Astrocyte (in vitro differentiated cells and primary cell): ENCODE measurements around the gene NBPF3. TPM values are rescaled to one million over a fixed set of nuclear protein-coding genes. Genes with fewer than 3 reads are reported as not detected.
"Not testable (repeated sequence)": the region's sequence is repeated elsewhere in the genome, so short reads cannot be mapped to it uniquely, and the experiment has no call there.

Source experiments
- DNase-seq: peaks from one replicate; pipeline ENCODE4 v3.0.0-alpha.2; 2010; ENCODE audit warnings: low read depth
- FAIRE-seq: peaks from 2 replicates; lab custom pipeline; 2011; peaks lifted over from hg19 to GRCh38; lab: Jason Lieb, UNC
- H2AFZ ChIP-seq: 2 replicates; pipeline ENCODE4 v1.6.0; 2012; ENCODE audit warnings: low read depth, low read length, inconsistent platforms
- H3K27ac ChIP-seq: 2 replicates; pipeline ENCODE4 v1.5.1; 2011; ENCODE audit warnings: low read depth, low read length, inconsistent platforms
- H3K27me3 ChIP-seq: 2 replicates; pipeline ENCODE4 v1.6.0; 2011; ENCODE audit warnings: low read length, inconsistent platforms; ENCODE audit not compliant: insufficient read depth
- H3K36me3 ChIP-seq: 2 replicates; pipeline ENCODE4 v1.5.1; 2011; ENCODE audit warnings: low read length, inconsistent platforms; ENCODE audit not compliant: insufficient read depth
- H3K4me1 ChIP-seq: 2 replicates; pipeline ENCODE4 v1.5.1; 2011; ENCODE audit warnings: low read length, inconsistent platforms; ENCODE audit not compliant: insufficient read depth
- H3K4me2 ChIP-seq: 2 replicates; pipeline ENCODE4 v1.6.0; 2012; ENCODE audit warnings: low read length, inconsistent platforms
- H3K4me3 ChIP-seq: 2 replicates; pipeline ENCODE4 v1.5.1; 2011; ENCODE audit warnings: low read depth, mild to moderate bottlenecking, low read length, inconsistent platforms; ENCODE audit not compliant: insufficient read depth
- H3K79me2 ChIP-seq: 2 replicates; pipeline ENCODE4 v1.6.0; 2012; ENCODE audit warnings: mild to moderate bottlenecking, low read length, inconsistent platforms; ENCODE audit not compliant: insufficient read depth
- H3K9ac ChIP-seq: 2 replicates; pipeline ENCODE4 v1.6.0; 2012; ENCODE audit warnings: mild to moderate bottlenecking, low read length, inconsistent platforms
- H3K9me3 ChIP-seq: 2 replicates; pipeline ENCODE4 v1.5.1; 2012; ENCODE audit warnings: low read depth, mild to moderate bottlenecking, low read length, inconsistent platforms; ENCODE audit not compliant: insufficient read depth
- H4K20me1 ChIP-seq: 2 replicates; pipeline ENCODE4 v1.6.0; 2012; ENCODE audit warnings: low read length, inconsistent platforms; ENCODE audit not compliant: insufficient read depth
- H3K27ac Mint-ChIP-seq: one replicate; pipeline ENCODE4 v1.8.0; 2021; ENCODE audit warnings: mild to moderate bottlenecking, mixed read lengths; ENCODE audit not compliant: unreplicated experiment
- H3K27me3 Mint-ChIP-seq: one replicate; pipeline ENCODE4 v1.8.0; 2021; ENCODE audit warnings: low read depth, mixed read lengths; ENCODE audit not compliant: unreplicated experiment
- H3K36me3 Mint-ChIP-seq: one replicate; pipeline ENCODE4 v1.8.0; 2021; ENCODE audit warnings: low read depth, mixed read lengths; ENCODE audit not compliant: unreplicated experiment
- H3K4me1 Mint-ChIP-seq: one replicate; pipeline ENCODE4 v1.8.0; 2021; ENCODE audit warnings: low read depth, mixed read lengths; ENCODE audit not compliant: unreplicated experiment
- H3K4me3 Mint-ChIP-seq: one replicate; pipeline ENCODE4 v1.8.0; 2021; ENCODE audit warnings: mild to moderate bottlenecking, moderate library complexity, mixed read lengths; ENCODE audit not compliant: unreplicated experiment
- H3K9me3 Mint-ChIP-seq: one replicate; pipeline ENCODE4 v1.8.0; 2021; ENCODE audit warnings: mild to moderate bottlenecking, mixed read lengths; ENCODE audit not compliant: unreplicated experiment
- CTCF ChIP-seq: IDR thresholded peaks from 2 replicates; pipeline ENCODE4 v1.5.1; 2011; ENCODE audit warnings: low read depth, mild to moderate bottlenecking, inconsistent platforms, low read length, moderate library complexity; ENCODE audit not compliant: insufficient read depth
- EZH2 ChIP-seq: IDR thresholded peaks from 2 replicates; pipeline ENCODE4 v1.6.1; 2012; ENCODE audit warnings: mild to moderate bottlenecking, low read length, inconsistent platforms; ENCODE audit not compliant: insufficient read depth
- total RNA-seq: library from RNA; stranded (reverse); gene quantifications from 2 replicates; pipeline ENCODE4 v1.2.1, GENCODE V29; 2021

The NBPF3 gene
- total RNA-seq, 1 donor from 2014 or later, result 6.0 TPM

- peaks cover 2% of the 10 kb centered on the region for H3K4me1 ChIP-seq
- TF ChIP-seq EZH2, result no peak
- TF ChIP-seq CTCF, result no peak
- no peak overlapping the region for H3K4me2 ChIP-seq
- no peak for DNase-seq
- FAIRE-seq, result no peak
- no peaks in the 10 kb centered on the region for H4K20me1 ChIP-seq
- no peak overlapping the region for H3K27ac ChIP-seq
- no peak overlapping the region for H3K4me3 ChIP-seq
- Mint-ChIP-seq H3K4me1 (no peaks in the 10 kb centered on the region), H3K9me3 (no peaks in the 10 kb centered on the region), H3K36me3 (no peaks in the 10 kb centered on the region), H3K4me3 (no peak overlapping the region), H3K27me3 (peaks cover 12% of the 10 kb centered on the region), H3K27ac (no peak overlapping the region)
- H3K36me3 ChIP-seq, result no peaks in the 10 kb centered on the region
- no peaks in the 10 kb centered on the region for H3K79me2 ChIP-seq
- H3K9me3 ChIP-seq, result no peaks in the 10 kb centered on the region
- no peak overlapping the region for H2AFZ ChIP-seq
- H3K9ac ChIP-seq, result no peak overlapping the region
- H3K27me3 ChIP-seq, result peaks cover 8% of the 10 kb centered on the region
Observed at GRCh38 chr1:21392587-21393263, 47.2 kb upstream of the NBPF3 start.

GRCh38 chr1:21396516-21396915, 43.4 kb upstream of the NBPF3 start:
- Mint-ChIP-seq H3K36me3 (no peaks in the 10 kb centered on the region), H3K9me3 (no peaks in the 10 kb centered on the region), H3K27me3 (peaks cover 14% of the 10 kb centered on the region), H3K4me3 (no peak overlapping the region), H3K4me1 (no peaks in the 10 kb centered on the region), H3K27ac (no peak overlapping the region)
- no peak overlapping the region for H2AFZ ChIP-seq
- peaks cover 10% of the 10 kb centered on the region for H3K27me3 ChIP-seq
- H3K79me2 ChIP-seq, result no peaks in the 10 kb centered on the region
- no peaks in the 10 kb centered on the region for H3K9me3 ChIP-seq
- H3K27ac ChIP-seq, result no peak overlapping the region
- TF ChIP-seq CTCF (no peak), EZH2 (no peak)
- FAIRE-seq (no peak), DNase-seq (no peak)
- no peak overlapping the region for H3K9ac ChIP-seq
- H3K4me1 ChIP-seq, result peaks cover 2% of the 10 kb centered on the region
- no peaks in the 10 kb centered on the region for H3K36me3 ChIP-seq
- H3K4me3 ChIP-seq, result no peak overlapping the region
- no peak overlapping the region for H3K4me2 ChIP-seq
- H4K20me1 ChIP-seq, result no peaks in the 10 kb centered on the region

- Histone ChIP-seq H3K9me3 (no peaks in the 10 kb centered on the region), H2AFZ (peak overlapping the region; percentile 71), H3K27me3 (peaks cover 8% of the 10 kb centered on the region), H3K4me3 (no peak overlapping the region), H4K20me1 (no peaks in the 10 kb centered on the region), H3K4me2 (peak overlapping the region; percentile 78), H3K4me1 (peaks cover 2% of the 10 kb centered on the region), H3K27ac (no peak overlapping the region), H3K9ac (no peak overlapping the region), H3K36me3 (no peaks in the 10 kb centered on the region), H3K79me2 (no peaks in the 10 kb centered on the region)
- Mint-ChIP-seq H3K36me3 (no peaks in the 10 kb centered on the region), H3K4me1 (no peaks in the 10 kb centered on the region), H3K27me3 (peaks cover 5% of the 10 kb centered on the region), H3K9me3 (no peaks in the 10 kb centered on the region), H3K4me3 (no peak overlapping the region), H3K27ac (no peak overlapping the region)
- peak; percentile 6 for DNase-seq
- TF ChIP-seq CTCF (no peak), EZH2 (no peak)
- FAIRE-seq, result no peak
Observed at GRCh38 chr1:21397813-21398188, 42.1 kb upstream of the NBPF3 start.

GRCh38 chr1:21401726-21402346, 38.1 kb upstream of the NBPF3 start:
- FAIRE-seq, H2AFZ ChIP-seq, H3K4me2 ChIP-seq: not testable (repeated sequence)

More at GRCh38 chr1:21401726-21402346, 38.1 kb upstream of the NBPF3 start:
- not testable (repeated sequence) for H3K4me1 Mint-ChIP-seq, H3K36me3 ChIP-seq, H4K20me1 ChIP-seq, H3K27me3 ChIP-seq, H3K9me3 Mint-ChIP-seq, H3K4me3 ChIP-seq, H3K36me3 Mint-ChIP-seq, H3K9ac ChIP-seq, H3K27ac Mint-ChIP-seq, DNase-seq, H3K27ac ChIP-seq, H3K4me1 ChIP-seq, H3K4me3 Mint-ChIP-seq, H3K9me3 ChIP-seq, H3K79me2 ChIP-seq
- peaks cover 10% of the 10 kb centered on the region for H3K27me3 Mint-ChIP-seq
